Pons (tissue), 1 donor: ENCODE measurements around the gene GPC6.

ENCODE experiments used
- DNase-seq: peaks from one replicate; pipeline ENCODE4 v3.0.0-alpha.2; 2016; ENCODE audit warnings: low spot score

Gene GPC6

DNA sequence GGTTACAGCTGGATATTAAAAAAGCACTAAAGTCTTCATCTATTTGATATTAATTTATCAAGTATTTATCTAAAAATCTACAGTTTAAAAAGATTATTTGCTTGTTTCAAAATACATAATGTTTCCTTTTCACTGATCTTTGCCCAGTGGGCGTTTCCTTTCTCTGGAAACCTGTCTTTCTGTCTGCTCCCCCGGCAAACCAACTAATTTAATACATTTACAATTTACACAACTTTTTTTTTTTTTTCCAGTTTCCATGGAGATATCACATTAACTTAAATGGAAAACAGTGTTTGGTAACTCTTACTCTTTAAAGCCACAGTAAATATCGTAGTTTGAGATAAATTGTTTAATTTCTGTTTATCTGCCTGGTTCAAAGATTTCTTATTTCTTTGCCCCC, 5.3 kb downstream of the GPC6 start:
- DNase-seq: no peak

DNA sequence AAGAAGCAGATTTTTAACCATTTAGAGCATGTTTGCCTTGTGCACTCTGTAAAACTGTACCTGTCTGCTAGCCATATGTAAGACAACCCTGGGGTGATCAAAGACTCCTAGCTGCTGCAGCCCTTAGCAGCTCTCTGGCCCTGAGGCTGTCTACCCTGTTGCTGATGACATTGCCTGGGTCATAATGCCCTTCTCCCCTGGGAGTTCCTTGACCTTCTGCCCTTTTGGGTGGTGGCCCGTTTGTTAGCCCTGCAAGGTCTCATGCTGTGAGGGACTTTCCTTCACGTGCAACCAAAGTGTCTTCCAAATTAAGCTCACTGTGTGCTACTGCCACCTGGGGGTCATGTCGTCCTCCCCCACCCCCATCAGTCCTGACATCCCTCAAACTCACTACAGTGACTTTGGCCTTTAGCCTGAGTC, 7.4 kb downstream of the GPC6 start:
- no peak for DNase-seq

DNA sequence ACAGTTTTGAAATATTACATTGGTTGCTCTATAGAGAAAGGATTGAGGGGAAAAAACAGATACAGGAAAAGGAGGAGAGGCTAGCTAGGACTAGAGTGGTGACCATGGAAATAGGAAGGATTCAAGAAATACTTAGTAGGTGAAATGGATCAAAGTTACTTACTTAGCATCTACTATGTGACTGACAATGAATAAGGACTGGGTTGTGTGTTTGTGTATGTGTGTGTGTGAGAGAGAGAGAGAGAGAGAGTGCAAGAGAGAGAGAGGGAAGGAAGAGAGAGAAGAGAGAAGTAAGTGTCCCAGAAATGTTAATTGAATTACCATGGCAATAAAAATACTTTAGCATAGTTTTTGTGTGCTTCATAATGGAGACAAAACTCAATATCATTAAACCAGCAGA, 7.9 kb downstream of the GPC6 start:
- DNase-seq: no peak

DNA sequence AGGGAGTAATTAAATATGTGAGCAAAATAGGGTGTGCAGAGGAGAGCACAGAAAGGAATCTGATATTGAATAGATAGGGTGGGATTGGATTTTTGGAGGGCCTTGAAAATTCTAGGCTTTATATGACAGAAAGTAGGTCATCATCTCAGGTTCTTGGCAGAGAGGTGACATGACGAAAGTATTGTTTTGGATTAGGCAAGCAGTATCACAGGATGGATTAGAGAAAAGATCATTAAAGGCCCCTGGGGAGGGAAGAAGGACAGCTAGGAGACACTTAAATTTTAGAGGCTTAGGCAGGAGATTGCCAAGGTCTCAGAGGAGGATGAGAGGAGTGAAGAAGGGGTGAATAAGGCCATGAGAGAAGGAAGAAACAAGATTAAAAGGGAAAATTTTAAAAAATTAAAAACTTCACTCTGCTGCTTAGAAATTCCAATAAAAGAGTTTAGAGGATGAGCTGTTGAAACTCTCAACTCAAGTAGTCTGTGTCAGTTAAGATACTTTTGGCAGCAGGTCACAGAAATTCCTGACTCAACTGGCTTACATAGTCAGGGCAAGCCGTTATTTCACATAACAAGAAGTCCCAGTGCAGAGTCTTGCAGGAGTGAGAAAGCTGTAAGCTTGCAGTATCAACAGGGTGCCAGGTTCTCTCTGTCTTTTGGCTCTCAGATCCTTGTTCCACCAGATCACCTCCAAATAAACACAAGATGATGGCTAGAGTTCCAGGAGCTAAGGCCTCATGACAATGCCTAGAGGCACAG, 8.8 kb downstream of the GPC6 start:
- no peak for DNase-seq

DNA sequence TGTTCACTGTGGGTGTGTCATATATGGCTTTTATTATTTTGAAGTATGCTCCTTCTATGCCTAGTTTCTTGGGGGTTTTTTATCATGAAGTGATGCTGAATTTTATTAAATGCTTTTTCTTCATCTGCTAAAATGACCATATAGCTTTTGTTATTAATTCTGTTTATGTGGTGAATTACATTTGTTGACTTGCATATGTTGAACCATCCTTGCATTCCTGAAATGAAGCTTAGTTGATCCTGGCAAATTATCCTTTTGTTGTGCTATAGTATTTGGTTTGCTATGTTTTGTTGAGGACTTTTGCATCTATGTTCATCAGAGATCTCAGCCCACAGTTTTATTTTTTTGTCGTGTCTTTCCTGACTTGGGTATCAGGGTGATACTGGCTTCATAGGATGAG, 12.1 kb downstream of the GPC6 start:
- no peak for DNase-seq

DNA sequence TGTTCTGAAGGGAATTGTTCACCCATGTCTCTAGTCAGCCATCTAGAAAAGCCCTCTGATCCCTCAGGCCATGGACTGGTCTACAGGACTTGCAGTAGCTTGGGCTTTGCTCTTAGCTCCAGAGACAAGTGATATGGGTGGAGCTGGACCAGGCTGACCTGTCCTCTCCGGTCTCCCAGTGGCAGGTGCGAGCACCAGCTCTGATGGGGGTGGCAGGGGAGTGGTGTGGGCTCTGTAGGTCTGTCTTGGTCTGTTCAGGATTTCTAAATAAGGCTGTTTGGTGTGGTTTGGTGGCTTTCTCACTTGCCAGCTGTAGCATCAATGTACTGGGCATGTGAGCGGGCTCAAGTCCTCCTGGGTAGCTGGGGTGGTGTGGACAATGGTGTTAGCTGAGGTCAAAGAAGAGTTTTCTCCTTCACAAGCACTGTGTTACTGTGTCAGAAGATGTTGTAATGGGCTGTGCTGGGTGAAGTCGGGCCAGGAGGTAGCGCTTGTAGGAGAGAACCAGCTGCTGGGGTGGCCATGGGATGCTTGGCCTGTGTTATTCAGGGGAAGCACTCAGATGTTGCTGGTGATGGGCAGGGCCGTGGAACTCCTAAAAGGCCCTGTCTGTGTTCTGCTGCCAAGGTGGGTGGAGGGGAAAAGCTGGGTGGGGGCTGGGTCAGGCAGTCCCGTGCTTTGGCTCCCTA, 16.9 kb downstream of the GPC6 start:
- DNase-seq: no peak

DNA sequence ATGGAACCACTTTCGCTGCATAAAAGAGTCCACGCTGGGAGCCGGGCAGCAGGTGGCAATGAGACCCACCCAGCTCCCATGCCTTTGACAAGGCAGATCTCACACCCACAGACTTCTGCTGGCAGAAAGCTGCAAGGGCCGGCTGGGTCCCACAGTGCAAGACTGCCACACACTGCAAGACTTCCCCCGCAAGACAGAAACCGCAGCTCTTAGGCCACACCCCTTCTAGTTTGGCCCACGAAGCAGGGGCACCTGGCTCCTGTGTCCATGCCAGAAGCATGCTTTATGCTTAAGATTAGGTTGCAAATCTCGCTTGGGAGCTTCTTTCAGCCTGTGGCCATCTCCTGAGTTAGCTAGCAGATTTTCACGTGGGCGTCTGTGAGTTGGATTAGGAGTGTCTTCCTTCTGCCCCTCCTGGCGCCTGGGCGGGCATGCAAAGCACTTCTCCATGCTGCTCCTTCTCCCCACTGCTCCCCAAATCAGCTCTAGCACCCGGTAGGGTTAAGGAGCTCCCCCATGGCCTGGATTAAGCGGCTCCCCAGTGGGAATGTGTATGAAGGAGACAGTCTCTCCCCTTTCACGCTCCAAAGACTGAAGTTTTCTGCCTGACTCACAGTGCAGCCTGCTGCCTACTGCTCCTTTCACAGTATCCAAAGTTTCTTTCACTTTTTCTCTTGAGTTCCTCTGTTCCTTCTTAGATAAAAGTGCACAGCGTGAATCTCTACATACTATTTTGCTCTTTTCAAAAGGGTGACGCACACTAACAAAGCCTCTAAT, 17.7 kb downstream of the GPC6 start:
- no peak for DNase-seq

DNA sequence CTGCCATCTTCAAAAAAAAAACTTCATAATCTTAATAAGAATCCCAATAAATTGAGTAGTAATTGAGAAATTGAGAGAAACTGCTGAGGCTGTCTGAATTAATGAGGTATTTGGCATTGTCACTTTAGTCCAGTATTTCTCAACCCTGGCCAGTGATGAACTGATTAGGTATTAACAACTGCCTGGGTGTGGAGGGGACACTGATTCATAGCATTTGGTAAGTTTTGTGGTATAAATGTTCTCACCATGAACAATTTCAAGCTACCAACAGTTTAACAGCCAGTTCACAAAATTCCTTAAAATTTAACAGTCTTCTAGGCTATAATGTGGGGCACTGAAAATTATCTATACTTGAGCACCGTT, 18.3 kb downstream of the GPC6 start:
- no peak for DNase-seq

DNA sequence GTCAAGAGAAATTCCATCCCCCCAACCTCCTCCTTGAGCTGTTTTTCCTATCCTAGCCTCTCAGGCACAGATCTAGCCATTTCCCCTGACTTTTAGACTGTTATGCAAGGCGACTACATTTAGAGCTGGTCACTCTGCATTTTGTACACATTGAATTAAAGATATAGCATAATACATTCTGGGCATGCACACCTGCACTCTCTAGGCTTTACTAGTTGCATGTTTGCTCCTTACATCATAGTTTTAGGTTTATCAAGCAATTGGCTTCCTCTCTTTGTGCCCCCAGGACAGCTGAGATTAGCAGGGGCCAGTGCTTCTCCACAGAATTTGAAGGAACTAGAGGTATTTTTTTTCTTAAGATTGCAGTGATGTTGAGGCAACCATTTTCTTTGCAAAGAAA, 19.5 kb downstream of the GPC6 start:
- no peak for DNase-seq

DNA sequence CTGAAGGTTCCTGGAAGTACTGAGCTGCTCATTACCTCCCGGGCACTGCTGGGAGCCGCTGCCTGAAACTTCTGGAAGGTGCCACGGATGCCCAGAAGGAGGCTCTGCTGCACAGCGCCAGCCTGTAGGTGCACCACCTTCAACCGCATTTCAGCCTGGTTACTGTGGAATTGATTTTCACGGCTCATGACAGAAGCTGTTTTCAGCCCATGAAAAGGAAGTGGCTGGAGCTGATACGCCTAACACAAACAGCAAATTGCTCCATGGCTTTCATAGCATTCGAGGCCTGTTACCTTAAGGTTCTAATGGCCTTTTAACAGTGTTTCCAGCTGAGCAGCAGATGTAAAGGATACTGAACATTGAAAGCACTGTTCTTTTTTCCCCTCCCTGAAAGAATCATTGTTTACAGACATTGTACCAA, 22.0 kb downstream of the GPC6 start:
- no peak for DNase-seq

DNA sequence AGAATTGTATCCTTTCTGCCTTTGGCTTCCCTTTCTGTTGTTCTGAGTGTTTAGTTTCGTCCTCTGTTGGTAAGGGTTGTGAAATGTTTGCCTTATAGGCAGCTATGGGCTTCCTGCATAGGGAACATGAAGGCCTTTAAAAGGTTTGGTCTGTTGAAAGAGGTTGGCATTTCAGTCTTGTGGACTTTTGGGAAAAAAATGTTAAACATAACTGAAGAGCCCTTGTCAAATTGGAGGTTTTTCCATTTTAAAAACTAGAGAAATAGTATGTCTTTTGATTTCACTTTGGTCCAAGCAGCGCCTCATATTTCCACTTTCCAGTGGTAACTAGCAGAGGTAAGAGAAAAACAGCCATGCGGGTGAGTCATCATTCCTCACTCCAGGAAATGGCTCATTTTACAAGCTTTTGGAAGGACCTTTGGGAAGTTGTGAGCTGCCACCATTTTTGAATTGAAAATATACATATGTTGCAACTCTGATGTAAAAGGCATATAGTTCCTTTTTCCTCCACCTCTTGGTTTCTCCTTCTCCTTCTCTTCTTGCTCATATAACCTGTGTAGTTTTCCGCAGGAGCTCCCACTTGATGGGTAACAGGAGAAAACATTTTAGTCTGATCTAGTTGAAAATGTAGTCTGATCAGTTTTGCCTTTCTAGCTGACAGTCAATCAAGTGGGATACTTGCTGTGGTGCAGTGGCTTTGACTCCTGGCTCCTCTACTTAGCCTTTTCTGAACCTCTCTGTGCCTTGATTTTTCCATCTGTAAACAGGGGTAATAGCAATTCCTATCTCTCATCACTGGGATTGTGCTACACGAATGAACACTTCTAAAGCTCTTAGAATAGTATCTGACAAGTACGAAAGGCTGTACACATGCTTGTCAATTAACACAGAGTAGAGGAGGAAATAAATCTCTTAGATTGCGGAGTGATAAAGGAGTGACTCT, 23.0 kb downstream of the GPC6 start:
- DNase-seq: no peak

DNA sequence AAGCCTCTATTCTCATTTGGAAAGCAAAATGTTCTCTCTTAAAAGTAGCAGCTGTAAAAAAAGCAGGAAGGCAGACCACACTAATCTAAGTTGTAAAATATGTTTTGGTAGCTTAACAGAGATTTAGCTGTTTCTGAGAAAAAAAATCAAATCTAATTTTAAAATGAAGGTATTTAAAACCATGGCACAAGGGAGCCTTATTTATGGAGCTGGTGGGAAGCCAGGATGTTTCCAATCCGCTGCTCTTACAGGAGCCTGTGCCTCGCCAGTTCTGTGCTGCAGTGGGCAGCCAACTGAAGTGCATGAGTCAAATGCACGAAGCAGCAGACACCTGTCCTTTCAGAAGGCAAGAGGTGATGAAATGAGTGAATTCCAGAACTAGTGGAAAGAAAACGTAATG, 28.2 kb downstream of the GPC6 start:
- peak; percentile 14 for DNase-seq

DNA sequence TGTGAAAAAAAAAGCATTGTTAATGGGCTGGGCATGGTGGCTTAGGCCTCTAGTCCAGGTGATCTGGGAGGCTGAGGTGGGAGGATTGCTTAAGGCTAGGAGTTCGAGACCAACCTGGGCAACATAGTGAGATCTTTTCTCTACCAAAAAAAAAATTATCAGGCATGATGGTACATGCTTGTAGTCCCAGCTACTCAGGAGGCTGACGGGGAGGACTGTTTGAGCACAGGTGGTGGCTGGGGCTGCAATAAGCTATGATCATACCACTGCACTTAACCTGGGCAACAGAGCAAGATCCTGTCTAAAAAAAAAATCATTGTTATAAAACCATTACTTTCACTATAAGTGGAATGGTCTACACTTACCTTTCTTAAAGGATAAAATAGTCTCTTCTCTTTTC, 30.4 kb downstream of the GPC6 start:
- DNase-seq: no peak

DNA sequence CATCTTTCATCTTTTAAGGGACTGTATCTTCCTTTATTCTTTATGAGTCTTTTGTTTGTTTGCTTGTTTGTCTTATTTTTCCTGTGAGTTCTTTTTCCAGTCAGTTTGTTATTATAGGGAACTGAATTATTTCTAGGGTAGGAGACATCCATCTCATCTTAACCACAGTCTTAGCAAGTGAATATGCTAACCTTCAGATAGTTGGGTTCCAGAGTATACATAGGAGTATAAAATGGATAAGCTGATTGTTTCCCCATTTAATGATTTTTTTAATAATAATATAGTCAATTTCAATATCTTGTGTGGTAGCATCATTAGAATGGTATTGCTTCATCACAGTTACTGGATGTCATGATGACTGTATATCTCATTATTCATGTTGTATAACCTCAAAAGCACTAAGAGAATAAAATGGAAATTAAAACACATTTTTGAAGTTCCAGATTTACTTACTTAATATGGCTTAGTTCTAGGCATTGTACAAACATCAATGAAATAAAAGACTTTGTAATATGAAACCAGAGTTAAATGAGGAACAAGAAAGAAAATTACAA, 33.0 kb downstream of the GPC6 start:
- no peak for DNase-seq

DNA sequence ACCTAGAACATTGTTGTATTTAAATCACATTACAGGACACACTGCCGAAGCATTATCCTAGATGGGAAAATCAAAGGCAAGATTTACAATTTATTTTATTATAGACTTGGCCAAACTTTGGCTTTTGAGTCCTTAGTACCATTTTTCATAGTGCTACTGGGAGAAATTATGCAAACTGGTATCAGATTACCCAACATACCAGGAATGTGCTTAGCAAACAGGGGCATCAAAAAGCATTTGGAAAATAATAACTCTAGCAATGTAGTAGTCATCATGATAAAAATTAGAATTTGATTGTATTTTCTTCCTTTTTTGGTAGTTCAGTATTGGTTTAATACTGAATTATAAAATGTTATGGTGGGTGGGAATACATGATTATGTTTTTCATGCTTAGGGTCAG, 34.0 kb downstream of the GPC6 start:
- DNase-seq: no peak

DNA sequence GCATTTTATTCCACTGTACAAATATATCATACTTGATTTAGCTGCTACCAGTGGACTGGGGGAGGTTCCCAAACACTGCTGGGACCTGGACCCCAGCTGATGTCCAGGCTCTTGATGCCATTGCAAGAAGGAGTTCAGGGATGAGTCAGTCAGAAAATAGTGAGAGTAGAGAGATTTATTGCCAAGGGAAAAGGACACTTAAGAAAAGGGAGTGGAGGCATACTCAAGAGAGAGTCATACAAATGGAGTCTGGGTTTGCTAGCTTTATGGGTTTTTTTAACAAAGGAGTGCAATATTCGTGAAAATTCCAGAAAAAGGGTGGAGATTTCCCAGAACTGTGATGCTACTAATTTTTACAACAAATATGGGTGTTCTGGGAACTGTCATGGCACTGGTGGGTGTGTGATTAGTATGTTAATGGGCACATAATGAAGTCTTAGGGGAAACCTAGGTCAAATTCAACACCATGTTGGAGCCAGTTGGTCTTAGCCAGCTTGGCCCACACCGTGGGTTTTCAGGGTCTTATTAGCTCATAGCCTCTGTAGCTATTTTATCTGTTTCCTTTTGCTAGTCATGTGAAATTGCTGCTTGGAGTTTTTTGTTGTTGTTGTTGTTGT, 36.2 kb downstream of the GPC6 start:
- DNase-seq: no peak

DNA sequence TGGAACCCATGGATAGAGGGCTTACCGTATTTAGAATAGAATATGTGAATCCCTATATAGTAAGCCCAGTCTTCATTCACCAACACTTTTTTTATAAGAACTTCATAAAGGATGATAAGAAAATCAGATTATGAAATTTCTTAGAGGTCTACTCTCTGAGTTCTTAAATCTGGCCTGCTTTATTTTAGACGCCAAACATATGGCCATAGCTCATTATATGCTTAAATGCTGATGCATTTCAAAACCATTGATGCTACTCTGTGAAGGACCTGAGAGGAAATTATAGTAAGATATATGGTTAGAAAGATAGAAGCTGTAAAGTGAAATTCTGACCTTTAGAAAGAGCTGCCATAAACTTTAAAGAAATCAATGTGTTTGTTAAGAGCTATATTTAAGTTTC, 38.3 kb downstream of the GPC6 start:
- DNase-seq: no peak

DNA sequence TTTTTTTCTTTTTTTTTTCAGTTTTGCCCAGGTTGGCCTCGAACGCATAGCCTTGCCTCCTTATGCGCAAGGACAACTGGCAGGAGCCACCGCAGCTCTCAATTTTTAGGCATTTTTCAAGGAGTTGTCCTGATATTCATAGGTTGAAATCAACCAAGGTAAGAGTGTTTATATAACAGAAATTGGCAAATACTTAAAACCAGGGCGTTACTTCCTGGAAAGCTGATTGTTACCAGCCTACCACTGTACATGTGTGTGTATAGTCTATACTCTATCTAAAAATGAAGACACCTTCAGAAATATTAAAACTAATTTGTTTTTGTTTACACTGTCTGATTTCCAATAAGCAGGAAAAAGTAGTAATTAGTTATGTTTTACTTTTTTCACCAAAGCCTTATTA, 39.2 kb downstream of the GPC6 start:
- no peak for DNase-seq

DNA sequence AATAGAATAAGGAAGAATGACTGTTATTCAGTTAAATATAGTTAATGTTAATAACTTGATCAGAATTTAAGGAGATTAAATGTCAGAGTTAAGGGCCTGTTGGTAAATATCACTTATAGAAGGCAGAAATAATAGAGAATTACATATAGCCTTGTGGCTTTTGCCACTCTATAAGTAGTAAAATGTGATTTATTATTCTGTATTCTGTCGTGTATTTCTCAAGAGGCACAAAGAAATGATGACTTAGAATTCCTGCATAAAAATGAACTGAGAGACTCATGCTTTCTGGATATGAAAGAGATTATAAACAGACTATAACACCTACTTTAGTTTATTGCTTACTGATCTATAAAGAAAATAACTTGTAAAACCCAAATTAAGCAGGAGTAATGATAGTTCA, 40.1 kb downstream of the GPC6 start:
- DNase-seq: no peak

DNA sequence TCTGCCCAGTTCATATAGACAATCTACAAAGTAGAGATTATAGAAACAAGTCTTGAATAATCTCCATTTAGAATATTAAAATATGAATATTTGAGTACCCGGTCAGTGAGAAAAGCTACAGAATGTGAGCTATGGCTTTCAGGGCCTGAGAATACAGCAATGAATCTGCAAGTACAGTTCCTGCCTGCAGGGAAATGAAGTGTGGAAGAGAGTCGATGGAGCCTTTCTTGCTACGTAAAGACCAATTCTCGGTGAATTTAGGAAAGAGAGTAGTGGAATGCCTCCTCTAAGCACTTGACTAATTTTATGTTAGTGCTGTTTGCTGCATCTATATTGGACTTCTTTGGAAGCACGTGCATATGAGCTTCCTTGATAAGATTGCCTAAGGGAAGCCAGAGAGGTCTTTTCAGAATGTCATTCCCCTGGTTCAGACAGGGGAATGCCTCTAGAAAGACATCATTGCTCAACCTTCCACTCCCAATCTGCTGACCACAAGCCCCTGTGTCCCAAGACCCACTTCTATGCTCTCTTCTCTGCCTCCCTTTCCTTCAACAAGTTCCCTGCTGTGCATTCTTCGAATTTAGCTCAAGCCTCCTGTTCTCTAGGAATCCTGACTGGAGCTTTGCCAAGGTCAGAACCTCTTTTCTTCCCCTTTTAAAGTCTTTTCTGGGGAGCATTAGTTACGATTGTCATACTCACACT, 41.9 kb downstream of the GPC6 start:
- no peak for DNase-seq
